Central memory CD4-positive, alpha-beta T cell (primary cell): Measurements from ENCODE around the gene CHSY1.

Source experiments
- DNase-seq: peaks from one replicate; pipeline ENCODE4 v3.0.0; 2022

Gene CHSY1

DNA sequence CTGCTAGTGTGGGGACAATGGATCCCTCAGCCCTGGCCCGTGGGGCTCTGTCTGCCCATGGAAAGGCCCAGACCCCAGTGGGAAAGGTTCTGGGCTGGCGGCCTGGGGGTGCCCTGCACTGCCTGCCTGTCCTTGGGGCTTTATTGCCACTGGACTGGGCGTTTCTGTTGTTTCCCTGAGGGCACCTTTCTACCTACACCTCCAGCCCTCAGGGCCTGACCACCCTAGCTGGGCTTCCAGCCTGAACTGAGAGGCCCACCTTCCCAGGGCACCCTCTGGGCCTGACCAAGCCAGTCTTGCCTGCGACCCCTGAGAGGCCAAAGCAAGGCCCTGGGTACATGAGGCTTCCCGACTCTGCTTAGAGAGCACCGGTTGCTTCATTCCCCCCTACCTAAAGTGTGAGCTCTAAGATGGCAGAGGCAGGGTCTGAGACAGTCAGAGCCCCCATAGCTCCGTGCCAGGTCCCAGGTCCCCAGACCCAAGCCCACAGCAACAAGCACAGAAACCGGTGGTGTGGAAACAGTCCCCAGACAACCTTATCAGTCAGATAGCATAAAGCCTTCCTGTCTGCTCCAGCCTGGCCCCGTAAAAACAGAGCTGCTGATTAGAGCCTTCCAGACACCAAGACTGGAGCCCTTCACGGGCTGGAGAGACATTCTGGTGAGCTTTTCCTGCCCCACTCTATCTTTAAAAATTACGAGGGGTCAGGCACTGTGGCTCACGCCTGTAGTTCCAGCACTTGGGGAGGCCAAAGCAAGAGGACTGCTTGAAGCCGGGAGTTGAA, 102.8 kb downstream of the CHSY1 start:
- no peak for DNase-seq

DNA sequence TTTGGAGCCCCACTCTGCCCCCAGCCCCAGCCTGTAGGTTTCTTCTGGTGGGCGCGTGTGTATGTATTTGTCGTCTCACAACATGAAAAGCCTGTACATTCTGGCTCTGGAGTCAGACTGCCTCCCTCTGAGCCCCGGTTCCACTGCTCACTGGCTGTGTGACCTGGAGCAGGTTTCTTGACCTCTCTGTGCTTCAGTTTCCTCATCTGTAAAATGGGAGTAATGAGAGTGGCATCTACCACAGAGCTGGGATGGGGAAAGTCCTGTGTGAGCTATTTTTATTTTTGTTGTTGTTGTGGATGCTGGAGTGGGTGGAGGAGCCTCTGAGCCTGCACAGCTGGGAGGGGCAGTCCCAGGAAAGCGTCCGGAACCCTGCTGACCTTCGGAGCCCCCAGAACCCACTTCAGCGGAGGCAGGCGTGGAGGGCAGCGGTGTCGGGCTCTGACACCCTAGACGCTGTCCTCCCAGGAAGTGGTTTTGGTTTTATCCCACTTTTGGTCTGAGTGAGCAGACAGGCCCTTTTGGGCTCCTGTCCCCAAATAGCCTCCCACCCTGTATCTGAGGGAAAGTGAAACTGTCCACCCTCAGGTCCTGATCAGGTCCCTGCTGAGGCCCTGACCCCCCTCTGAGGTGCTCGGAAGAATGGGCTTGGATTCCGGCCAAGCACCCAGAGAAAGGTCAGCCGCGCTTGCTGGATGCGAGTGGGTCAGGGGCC, 103.5 kb downstream of the CHSY1 start:
- DNase-seq: no peak

- DNase-seq: no peak
These were observed 104.7 kb downstream of the CHSY1 start for GRCh38 chr15:101147181-101147580.

DNA sequence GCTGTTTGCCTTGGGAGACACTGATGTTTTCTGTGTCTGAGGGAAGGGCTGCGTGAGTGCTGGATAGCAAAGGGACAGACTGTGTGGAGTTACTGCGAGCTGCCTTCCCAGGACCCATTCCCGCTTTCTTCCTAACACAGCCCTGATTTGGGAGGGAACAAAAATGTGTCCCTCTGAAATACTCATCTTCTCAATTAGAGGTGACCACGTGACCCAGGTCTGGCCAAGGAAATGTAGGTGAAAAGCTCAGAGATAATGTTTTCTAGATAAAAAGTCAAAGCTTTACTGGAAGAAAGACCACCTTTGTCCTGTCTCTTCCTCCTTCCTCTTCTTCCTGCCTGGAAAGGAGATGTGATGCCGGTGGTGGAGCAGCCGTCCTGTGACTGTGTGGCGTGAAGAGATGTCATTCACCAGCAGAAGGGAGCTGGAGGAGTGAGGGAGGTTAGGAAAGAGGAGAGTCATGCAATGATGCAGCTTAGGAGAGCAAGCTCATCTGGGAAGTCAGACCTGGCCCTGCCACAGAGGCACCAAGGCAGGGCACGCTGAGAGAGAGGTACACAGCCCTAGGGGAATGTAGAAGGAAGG, 105.6 kb downstream of the CHSY1 start:
- no peak for DNase-seq

DNA sequence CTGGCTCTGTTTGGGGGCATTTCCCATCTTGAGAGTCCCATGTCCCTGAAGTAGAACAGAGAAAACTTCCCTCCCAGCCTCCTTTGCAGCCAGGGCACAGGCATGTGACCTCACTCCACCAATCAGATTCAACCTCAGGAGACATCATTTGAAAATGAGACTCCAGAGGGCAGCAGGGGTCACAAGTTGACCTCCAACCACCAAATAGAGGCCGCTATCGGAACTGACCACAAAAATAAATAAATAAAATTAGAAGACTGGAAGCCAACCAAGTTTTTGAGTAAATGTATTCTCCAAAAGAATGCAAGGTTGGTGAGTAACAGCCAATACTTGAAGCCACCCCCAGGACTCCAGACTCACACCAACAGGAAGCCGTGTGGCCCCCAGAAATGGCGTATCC, 106.5 kb downstream of the CHSY1 start:
- no peak for DNase-seq

- DNase-seq: no peak
These were observed 108.5 kb downstream of the CHSY1 start for GRCh38 chr15:101143321-101143720.

DNA sequence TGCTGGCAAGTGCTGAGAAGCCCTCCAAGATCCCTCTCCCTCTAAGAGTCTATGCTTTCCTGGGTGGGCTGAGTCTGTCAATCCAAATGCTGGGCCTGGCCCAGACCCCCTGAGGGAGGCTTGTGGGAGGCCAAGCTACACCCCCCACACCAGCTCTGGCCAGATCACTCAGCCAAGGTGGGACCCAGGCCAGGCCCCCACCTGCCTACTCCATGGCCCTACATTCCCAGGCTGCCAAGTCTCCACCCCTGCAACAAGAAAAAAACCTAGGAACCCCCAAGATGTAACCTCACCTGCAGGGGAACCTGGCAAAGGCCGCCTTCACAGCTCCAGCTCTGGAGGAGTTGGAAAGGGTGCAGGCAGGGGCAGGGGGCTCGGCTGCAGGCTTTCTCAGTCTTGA, 109.1 kb downstream of the CHSY1 start:
- DNase-seq: no peak

DNA sequence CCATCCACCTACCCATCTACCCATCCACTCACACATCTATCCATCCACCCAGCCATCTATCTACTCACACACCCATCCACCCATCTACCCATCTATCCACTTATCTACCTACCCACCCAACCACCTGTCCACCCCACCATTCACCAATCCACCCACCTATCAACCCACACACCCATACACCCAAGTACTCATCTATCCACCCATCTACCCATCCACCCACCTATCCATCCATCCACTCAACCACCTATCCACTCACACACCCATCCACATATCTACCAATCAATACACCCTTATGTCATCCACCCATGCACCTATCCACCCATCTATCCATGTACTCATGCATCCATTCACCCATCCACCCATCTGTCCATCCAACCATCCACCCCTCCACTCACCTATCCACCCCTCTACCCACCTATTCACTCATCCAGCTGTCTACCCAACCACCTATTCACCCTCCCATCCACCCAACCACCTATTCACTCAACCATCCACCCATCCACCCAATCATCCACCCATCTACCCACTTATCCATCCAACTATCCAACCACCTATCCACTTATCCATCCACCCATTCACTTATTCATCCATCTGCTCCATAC, 109.8 kb downstream of the CHSY1 start:
- DNase-seq: no peak

- no peak for DNase-seq
These were observed 111.2 kb downstream of the CHSY1 start for GRCh38 chr15:101140697-101141065.

- DNase-seq: no peak
These were observed 111.7 kb downstream of the CHSY1 start for GRCh38 chr15:101139986-101140696.

- DNase-seq: no peak
These were observed 112.7 kb downstream of the CHSY1 start for GRCh38 chr15:101138913-101139880.

DNA sequence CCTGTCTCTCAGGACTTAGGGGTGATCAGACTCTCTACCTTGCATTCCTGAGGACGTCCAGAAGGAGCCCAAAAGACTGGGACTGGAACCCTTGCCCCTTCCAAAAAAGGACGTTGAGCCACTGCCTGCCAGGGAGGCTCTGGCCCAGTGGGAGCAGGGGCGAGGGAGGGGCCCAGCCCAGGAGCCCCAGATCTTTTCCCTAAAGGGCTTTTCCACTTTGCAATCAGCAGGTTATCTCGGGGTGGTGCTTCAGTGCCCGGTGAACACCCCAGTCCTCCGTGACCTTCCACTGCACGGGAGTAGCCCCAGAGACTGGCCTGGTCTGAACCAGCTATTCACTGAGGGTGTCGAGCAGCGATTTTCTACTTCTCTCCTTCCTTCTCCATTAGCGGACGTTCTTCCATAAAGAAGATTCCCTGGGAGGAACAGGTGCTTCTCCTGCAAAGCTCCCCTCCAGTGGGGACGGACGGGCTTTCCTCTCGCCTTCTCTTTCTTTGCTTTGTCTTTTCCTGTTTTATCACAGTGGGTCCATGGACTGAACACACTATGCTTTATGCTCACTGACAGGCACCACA, 113.7 kb downstream of the CHSY1 start:
- DNase-seq: no peak

GRCh38 chr15:101137312-101137940, 114.4 kb downstream of the CHSY1 start:
- no peak for DNase-seq

GRCh38 chr15:101136381-101137268, 115.2 kb downstream of the CHSY1 start:
- DNase-seq: no peak

DNA sequence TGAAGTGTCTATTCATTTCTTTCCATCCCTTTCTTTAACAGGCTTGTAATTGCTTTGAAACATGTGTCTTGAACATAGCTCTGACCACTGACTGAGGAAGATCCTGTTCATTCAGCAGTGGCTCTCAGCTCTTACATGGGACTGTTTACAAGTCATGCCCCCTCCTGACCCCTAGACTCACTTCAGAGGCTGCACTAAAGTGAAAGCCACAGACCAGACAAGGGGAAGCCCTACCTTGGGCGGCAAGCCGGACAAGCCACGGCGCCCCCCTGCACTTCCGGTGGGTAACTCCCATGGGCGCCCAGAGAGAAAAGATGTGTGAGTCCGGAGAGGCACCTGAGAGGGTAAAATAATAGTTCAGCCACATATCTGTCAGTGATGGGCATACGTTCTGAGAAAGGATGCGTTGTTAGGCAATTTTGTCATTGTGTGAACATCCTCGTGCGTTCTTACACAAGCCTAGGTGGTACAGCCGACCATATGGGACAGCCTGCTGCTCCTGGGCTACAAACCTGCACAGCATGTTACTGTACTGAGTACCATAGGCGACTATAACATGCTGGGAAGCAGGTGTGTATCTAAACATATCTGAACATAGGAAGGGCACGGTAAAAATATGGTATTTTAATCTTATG, 116.2 kb downstream of the CHSY1 start:
- no peak for DNase-seq

- DNase-seq: no peak
These were observed 117.1 kb downstream of the CHSY1 start for GRCh38 chr15:101134780-101135179.

DNA sequence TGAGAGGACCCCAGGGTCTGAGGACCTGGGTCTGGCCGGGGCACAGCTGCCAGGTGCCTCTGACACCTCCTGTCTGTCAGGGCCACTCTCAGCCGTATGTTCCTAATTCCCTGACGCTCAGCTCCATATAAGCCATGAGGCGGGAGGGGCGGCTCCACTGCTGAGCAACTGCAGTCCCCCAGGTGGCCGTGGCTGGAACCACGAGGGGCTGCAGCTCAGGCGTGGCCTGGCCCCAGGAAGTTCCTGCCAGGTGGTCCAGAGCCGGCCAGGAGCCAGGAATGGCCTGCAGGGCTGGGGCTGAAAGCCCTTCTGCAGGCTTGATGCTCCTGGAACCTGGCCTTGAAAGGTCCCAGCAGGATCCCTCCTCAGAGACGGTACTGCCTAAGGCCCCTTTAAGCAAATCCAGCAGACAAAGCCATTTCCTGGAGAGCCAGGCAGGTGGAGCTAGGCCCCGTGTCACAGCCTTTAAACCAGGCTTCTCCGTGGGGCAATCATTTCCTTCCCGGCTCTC, 118.0 kb downstream of the CHSY1 start:
- no peak for DNase-seq

DNA sequence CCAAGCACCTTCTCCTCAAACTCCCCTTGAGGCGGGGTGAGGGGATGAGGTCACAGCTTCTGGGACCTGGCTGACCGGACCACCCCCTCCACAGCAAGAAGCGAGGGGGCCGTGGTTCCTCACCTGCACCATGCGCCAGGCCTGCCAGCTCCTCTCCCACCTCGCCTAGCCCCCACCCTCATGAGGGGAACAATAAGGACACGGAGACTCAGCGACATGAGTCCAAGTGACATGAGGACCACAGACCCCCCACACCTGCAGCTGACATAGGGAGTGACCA, 118.7 kb downstream of the CHSY1 start:
- no peak for DNase-seq
